MM.1S (cell line): ENCODE results near the gene CTAG2.

Experiments used
- DNase-seq: peaks from one replicate; pipeline ENCODE4 v3.0.0-alpha.2; 2015
- H2AFZ ChIP-seq: fragments of 300-600 bp; sonication (generic); 2 replicates; pipeline ENCODE4 v1.6.0; 2016; ENCODE audit warnings: antibody characterized with exemption, low read length
- H3F3A ChIP-seq: fragments of 300-600 bp; sonication (generic); 2 replicates; pipeline ENCODE4 v1.6.1; 2016; ENCODE audit warnings: mild to moderate bottlenecking, antibody characterized with exemption, low read length, moderate library complexity, mixed read lengths; ENCODE audit not compliant: insufficient read depth
- H3K27ac ChIP-seq: fragments of 300-600 bp; sonication (generic); 2 replicates; pipeline ENCODE4 v1.5.1; 2016; ENCODE audit warnings: mild to moderate bottlenecking, low read length
- H3K27me3 ChIP-seq: fragments of 300-600 bp; sonication (generic); replicated peaks from 2 replicates; pipeline ENCODE4 v1.6.0; 2016; ENCODE audit warnings: low read length; ENCODE audit not compliant: insufficient read depth
- H3K36me3 ChIP-seq: fragments of 300-600 bp; sonication (generic); replicated peaks from 2 replicates; pipeline ENCODE4 v1.6.1; 2016; ENCODE audit warnings: mild to moderate bottlenecking, low read length, mixed read lengths; ENCODE audit not compliant: insufficient read depth
- H3K4me1 ChIP-seq: fragments of 300-600 bp; sonication (generic); 2 replicates; pipeline ENCODE4 v1.6.1; 2016; ENCODE audit warnings: low read length, mixed read lengths
- H3K4me2 ChIP-seq: fragments of 300-600 bp; sonication (generic); 2 replicates; pipeline ENCODE4 v1.6.0; 2016; ENCODE audit warnings: low read depth, low read length
- H3K4me3 ChIP-seq: fragments of 300-600 bp; sonication (generic); 2 replicates; pipeline ENCODE4 v1.5.1; 2016; ENCODE audit warnings: low read length, mixed read lengths
- H3K79me2 ChIP-seq: fragments of 300-600 bp; sonication (generic); 2 replicates; pipeline ENCODE4 v1.6.1; 2016; ENCODE audit warnings: mixed run types, low read length, mixed read lengths
- H3K9ac ChIP-seq: fragments of 300-600 bp; sonication (generic); 2 replicates; pipeline ENCODE4 v1.6.1; 2016; ENCODE audit warnings: low read length, mixed read lengths
- H3K9me2 ChIP-seq: fragments of 300-600 bp; sonication (generic); replicated peaks from 2 replicates; pipeline ENCODE4 v1.6.1; 2016; ENCODE audit warnings: mild to moderate bottlenecking, low read length, mixed read lengths; ENCODE audit not compliant: insufficient read depth
- H3K9me3 ChIP-seq: fragments of 300-600 bp; sonication (generic); replicated peaks from 2 replicates; pipeline ENCODE4 v1.6.1; 2016; ENCODE audit warnings: mild to moderate bottlenecking, low read length, mixed read lengths; ENCODE audit not compliant: insufficient read depth
- H4K20me1 ChIP-seq: fragments of 300-600 bp; sonication (generic); 2 replicates; pipeline ENCODE4 v1.6.1; 2016; ENCODE audit warnings: mild to moderate bottlenecking, low read length, moderate library complexity, mixed read lengths; ENCODE audit not compliant: insufficient read depth
- CTCF ChIP-seq: fragments of 300-600 bp; sonication (generic); IDR thresholded peaks from 2 replicates; pipeline ENCODE4 v1.5.1; 2016; ENCODE audit warnings: antibody characterized with exemption, low read length, mixed read lengths
- EZH2 ChIP-seq: fragments of 300-600 bp; sonication (generic); optimal IDR thresholded peaks from 2 replicates; pipeline ENCODE3; 2017; ENCODE audit warnings: low read depth, mild to moderate bottlenecking, antibody characterized with exemption, low read length, mixed read lengths
- EZH2phosphoT487 ChIP-seq: fragments of 300-600 bp; sonication (generic); IDR thresholded peaks from 2 replicates; pipeline ENCODE4 v1.6.1; 2018; ENCODE audit warnings: antibody characterized with exemption, low read length

The CTAG2 gene

DNA sequence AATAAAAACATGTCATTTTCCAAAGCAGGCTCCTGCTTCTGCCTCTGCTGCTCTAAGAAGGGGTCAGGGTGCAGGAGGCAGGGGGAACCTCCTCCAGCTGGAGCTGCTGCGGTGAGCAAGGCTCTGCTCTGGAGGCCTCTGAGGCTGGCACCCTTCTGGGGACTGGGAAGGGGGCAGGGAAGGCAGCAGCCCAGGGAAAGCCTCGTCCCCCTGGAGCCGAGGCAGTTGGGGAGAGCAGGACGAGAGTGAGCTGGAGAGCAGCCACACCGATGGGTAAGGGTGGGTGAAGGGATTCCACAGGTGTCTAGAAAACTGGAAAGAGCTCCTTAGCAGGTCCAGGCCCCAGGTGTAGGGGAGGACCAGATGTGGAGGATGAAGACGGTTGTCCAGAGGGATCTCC, 2.0 kb upstream of the CTAG2 start:
- Histone ChIP-seq H3K79me2 (no peaks in the 10 kb centered on the region), H4K20me1 (no peaks in the 10 kb centered on the region), H3K27me3 (no peaks in the 10 kb centered on the region), H3F3A (no peaks in the 10 kb centered on the region), H3K36me3 (no peaks in the 10 kb centered on the region), H3K4me3 (no peak overlapping the region), H2AFZ (no peak overlapping the region), H3K9ac (no peak overlapping the region), H3K9me3 (no peaks in the 10 kb centered on the region), H3K27ac (no peak overlapping the region), H3K9me2 (no peaks in the 10 kb centered on the region), H3K4me1 (no peaks in the 10 kb centered on the region), H3K4me2 (no peak overlapping the region)
- TF ChIP-seq CTCF (no peak), EZH2phosphoT487 (no peak), EZH2 (no peak)
- no peak for DNase-seq

DNA sequence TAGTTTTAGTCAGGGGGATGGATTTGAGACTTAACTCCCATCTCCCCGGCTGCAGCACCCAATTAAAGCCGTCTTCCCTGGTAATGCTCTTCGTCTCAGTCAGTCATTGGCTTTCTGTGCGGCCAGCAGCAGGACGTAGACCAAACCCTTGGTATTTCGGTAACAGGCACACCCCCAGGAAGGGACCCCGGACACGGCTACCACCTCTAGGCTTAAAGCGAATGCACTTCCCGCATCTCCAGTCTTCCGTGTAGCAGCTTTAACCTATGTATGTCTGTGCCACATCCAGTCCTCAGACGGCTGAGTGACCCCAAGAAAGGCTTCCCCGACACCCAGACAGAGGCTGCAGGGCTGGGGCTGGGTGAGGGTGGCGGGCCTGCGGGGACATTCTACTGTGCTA, 1.5 kb upstream of the CTAG2 start:
- Histone ChIP-seq H3K27me3 (0 out of 2 replicates have a peak, but pooled peaks cover under 1% of the 10 kb centered on the region), H3F3A (no peaks in the 10 kb centered on the region), H3K36me3 (no peaks in the 10 kb centered on the region), H3K27ac (no peak overlapping the region), H3K9ac (no peak overlapping the region), H3K4me2 (no peak overlapping the region), H3K9me2 (no peaks in the 10 kb centered on the region), H3K79me2 (no peaks in the 10 kb centered on the region), H3K9me3 (no peaks in the 10 kb centered on the region), H3K4me1 (no peaks in the 10 kb centered on the region), H4K20me1 (no peaks in the 10 kb centered on the region), H2AFZ (no peak overlapping the region), H3K4me3 (no peak overlapping the region)
- TF ChIP-seq EZH2 = no peak
- TF ChIP-seq CTCF = no peak
- TF ChIP-seq EZH2phosphoT487 = no peak
- no peak for DNase-seq

DNA sequence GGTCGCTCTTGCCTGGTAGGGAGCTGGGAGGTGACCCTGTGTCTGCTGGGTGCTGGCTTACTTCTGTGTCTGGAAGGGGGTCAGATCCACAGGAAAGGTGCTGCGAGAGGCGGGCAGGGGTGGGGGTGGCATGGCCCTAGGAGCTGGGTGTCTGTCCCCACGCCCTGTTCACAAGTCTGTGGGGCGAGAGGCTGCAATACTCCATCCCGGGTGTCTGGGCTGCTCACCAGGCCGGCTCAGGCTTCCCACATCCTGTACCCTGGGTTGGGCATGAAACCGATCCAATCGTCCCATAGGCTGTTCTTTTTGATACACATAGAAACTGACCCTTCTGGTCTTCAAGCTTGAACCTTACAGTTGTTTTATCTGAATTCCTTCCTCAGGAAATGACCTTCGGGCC, 993 bp upstream of the CTAG2 start:
- Histone ChIP-seq H3K27me3 (0 out of 2 replicates have a peak, but pooled peaks cover 3% of the 10 kb centered on the region), H3K79me2 (no peaks in the 10 kb centered on the region), H3K27ac (no peak overlapping the region), H3F3A (no peaks in the 10 kb centered on the region), H3K4me2 (no peak overlapping the region), H4K20me1 (no peaks in the 10 kb centered on the region), H3K4me1 (no peaks in the 10 kb centered on the region), H2AFZ (no peak overlapping the region), H3K36me3 (no peaks in the 10 kb centered on the region), H3K9me3 (no peaks in the 10 kb centered on the region), H3K4me3 (no peak overlapping the region), H3K9ac (no peak overlapping the region), H3K9me2 (no peaks in the 10 kb centered on the region)
- DNase-seq = no peak
- no peak for TF ChIP-seq EZH2
- TF ChIP-seq CTCF = no peak
- TF ChIP-seq EZH2phosphoT487 = no peak

GRCh38 chrX:154653048-154653401, 354 bp downstream of the CTAG2 start:
- Histone ChIP-seq H3K27ac (no peak overlapping the region), H4K20me1 (no peaks in the 10 kb centered on the region), H3K27me3 (0 out of 2 replicates have a peak, but pooled peaks cover 3% of the 10 kb centered on the region), H3K4me3 (no peak overlapping the region), H2AFZ (no peak overlapping the region), H3K79me2 (no peaks in the 10 kb centered on the region), H3K9ac (no peak overlapping the region), H3K9me2 (no peaks in the 10 kb centered on the region), H3K4me1 (no peaks in the 10 kb centered on the region), H3F3A (no peaks in the 10 kb centered on the region), H3K9me3 (no peaks in the 10 kb centered on the region), H3K36me3 (no peaks in the 10 kb centered on the region), H3K4me2 (no peak overlapping the region)
- TF ChIP-seq EZH2 (no peak), EZH2phosphoT487 (no peak), CTCF (no peak)
- no peak for DNase-seq
